COLO668 (cell line): ENCODE data around the gene SGSM1.

Source experiments
- DNase-seq: peaks from one replicate; lab custom pipeline; 2025; ENCODE audit not compliant: unreplicated experiment; lab: John Stamatoyannopoulos, UW

The SGSM1 gene

GRCh38 chr22:24805790-24806662 lies at the start of gene SGSM1:
Gene SGSM1, plus strand, starts transcription at chr22:24806211. Its CDS starts 115 bp downstream, at chr22:24806326.
- peak; percentile 96 for DNase-seq

- DNase-seq = peak; percentile 66
Observed at GRCh38 chr22:24758164-24758799, 47.7 kb upstream of the SGSM1 start.

- no peak for DNase-seq
Observed at GRCh38 chr22:24759765-24760164, 46.2 kb upstream of the SGSM1 start.

GRCh38 chr22:24760708-24761306 lies 45.2 kb upstream of the SGSM1 start:
- DNase-seq = no peak

- DNase-seq = no peak
Observed at GRCh38 chr22:24761888-24762675, 43.9 kb upstream of the SGSM1 start.

- no peak for DNase-seq
Observed at GRCh38 chr22:24763872-24764485, 42.0 kb upstream of the SGSM1 start.

GRCh38 chr22:24765166-24765565 lies 40.8 kb upstream of the SGSM1 start:
- DNase-seq = no peak

GRCh38 chr22:24768537-24769374 lies 37.3 kb upstream of the SGSM1 start:
- peak; percentile 77 for DNase-seq

- DNase-seq = peak; percentile 30
Observed at GRCh38 chr22:24772493-24773220, 33.4 kb upstream of the SGSM1 start.

- DNase-seq = no peak
Observed at GRCh38 chr22:24775769-24776492, 30.1 kb upstream of the SGSM1 start.

GRCh38 chr22:24776525-24776924 lies 29.5 kb upstream of the SGSM1 start:
- no peak for DNase-seq

- DNase-seq = no peak
Observed at GRCh38 chr22:24789516-24789915, 16.5 kb upstream of the SGSM1 start.

GRCh38 chr22:24791362-24791761 lies 14.6 kb upstream of the SGSM1 start:
- no peak for DNase-seq

GRCh38 chr22:24796056-24796455 lies 10.0 kb upstream of the SGSM1 start:
- DNase-seq = no peak

- no peak for DNase-seq
Observed at GRCh38 chr22:24796860-24797259, 9.2 kb upstream of the SGSM1 start.

GRCh38 chr22:24801901-24802465 lies 4.0 kb upstream of the SGSM1 start:
- DNase-seq = no peak

GRCh38 chr22:24803064-24803542 lies 2.9 kb upstream of the SGSM1 start:
- DNase-seq = peak; percentile 74

- DNase-seq = peak; percentile 36
Observed at GRCh38 chr22:24806663-24807001, 621 bp downstream of the SGSM1 start.
